Measurements from ENCODE around the gene SCARB1.

Gene SCARB1

DNA sequence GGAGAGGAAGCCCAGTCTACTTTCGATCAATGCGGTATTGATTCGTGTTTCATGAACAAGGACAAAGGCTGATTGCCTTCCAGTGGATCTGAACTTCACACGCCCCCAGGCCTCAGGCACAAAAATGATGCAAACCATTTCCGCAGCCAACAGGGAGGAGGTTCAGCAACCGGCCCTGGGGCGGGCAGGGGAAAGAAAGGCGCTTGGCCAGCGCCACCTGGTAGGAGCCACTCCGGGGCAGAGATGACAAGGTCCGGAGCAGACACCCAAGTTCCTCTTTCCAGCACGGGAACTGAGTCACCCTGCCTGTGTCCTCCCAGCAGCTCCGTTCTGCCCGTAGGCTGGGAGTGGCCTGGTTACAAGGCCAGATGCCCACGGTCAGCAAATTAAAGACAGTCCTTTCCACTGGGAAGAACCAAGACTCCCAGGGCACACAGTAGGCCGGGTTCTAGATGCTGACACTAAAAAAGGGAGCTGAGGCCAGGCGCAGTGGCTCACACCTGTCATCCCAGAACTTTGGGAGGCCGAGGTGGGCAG, 136.3 kb downstream of the SCARB1 start:
- Histone ChIP-seq H3K4me3 (ENCODE audit: low read depth, low read length) (no peak overlapping the region), H3K27ac (ENCODE audit: extremely low read depth, low read depth, low read length) (no peak overlapping the region), H3K4me1 (ENCODE audit: control insufficient read depth, insufficient read depth, low read length) (no peaks in the 10 kb centered on the region), H3K9me3 (ENCODE audit: control insufficient read depth, insufficient read depth, low read depth, low read length) (no peaks in the 10 kb centered on the region), H3K36me3 (ENCODE audit: control insufficient read depth in 2 of 2, insufficient read depth in 1 of 2, low read length in 2 of 2) (no peaks in the 10 kb centered on the region)
- TF ChIP-seq ZNF518A (tag by site-specific recombination; conservative IDR thresholded peaks at IDR 0.05; ENCODE audit: low read depth) (no peak), ZNF549 (tag by site-specific recombination; IDR thresholded peaks at IDR 0.05) (no peak), ZNF114 (tag by site-specific recombination; IDR thresholded peaks at IDR 0.05) (no peak), ZNF112 (tag by site-specific recombination; IDR thresholded peaks at IDR 0.05) (no peak), EGR2 (tag by site-specific recombination; IDR thresholded peaks at IDR 0.05; ENCODE audit: low read depth) (no peak), BCL6B (tag by site-specific recombination; IDR thresholded peaks at IDR 0.05) (no peak), GLI2 (tag by site-specific recombination; IDR thresholded peaks at IDR 0.05; ENCODE audit: borderline replicate concordance, low read depth) (no peak), ZNF133 (tag by site-specific recombination; IDR thresholded peaks at IDR 0.05) (no peak), WT1 (tag by site-specific recombination; IDR thresholded peaks at IDR 0.05) (no peak), ZNF37A (tag by site-specific recombination; IDR thresholded peaks at IDR 0.05) (no peak), ZBTB17 (tag by site-specific recombination; IDR thresholded peaks at IDR 0.05) (no peak), ZNF692 (tag by site-specific recombination; IDR thresholded peaks at IDR 0.05) (no peak)
- TF ChIP-seq, protein P1, sequence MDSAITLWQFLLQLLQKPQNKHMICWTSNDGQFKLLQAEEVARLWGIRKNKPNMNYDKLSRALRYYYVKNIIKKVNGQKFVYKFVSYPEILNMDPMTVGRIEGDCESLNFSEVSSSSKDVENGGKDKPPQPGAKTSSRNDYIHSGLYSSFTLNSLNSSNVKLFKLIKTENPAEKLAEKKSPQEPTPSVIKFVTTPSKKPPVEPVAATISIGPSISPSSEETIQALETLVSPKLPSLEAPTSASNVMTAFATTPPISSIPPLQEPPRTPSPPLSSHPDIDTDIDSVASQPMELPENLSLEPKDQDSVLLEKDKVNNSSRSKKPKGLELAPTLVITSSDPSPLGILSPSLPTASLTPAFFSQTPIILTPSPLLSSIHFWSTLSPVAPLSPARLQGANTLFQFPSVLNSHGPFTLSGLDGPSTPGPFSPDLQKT (IDR thresholded peaks at IDR 0.05; ENCODE audit: borderline replicate concordance, low read depth, low read length): no peak
- TF ChIP-seq, protein P2, sequence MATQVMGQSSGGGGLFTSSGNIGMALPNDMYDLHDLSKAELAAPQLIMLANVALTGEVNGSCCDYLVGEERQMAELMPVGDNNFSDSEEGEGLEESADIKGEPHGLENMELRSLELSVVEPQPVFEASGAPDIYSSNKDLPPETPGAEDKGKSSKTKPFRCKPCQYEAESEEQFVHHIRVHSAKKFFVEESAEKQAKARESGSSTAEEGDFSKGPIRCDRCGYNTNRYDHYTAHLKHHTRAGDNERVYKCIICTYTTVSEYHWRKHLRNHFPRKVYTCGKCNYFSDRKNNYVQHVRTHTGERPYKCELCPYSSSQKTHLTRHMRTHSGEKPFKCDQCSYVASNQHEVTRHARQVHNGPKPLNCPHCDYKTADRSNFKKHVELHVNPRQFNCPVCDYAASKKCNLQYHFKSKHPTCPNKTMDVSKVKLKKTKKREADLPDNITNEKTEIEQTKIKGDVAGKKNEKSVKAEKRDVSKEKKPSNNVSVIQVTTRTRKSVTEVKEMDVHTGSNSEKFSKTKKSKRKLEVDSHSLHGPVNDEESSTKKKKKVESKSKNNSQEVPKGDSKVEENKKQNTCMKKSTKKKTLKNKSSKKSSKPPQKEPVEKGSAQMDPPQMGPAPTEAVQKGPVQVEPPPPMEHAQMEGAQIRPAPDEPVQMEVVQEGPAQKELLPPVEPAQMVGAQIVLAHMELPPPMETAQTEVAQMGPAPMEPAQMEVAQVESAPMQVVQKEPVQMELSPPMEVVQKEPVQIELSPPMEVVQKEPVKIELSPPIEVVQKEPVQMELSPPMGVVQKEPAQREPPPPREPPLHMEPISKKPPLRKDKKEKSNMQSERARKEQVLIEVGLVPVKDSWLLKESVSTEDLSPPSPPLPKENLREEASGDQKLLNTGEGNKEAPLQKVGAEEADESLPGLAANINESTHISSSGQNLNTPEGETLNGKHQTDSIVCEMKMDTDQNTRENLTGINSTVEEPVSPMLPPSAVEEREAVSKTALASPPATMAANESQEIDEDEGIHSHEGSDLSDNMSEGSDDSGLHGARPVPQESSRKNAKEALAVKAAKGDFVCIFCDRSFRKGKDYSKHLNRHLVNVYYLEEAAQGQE (tag by site-specific recombination; IDR thresholded peaks at IDR 0.05): no peak
- TF ChIP-seq, protein P3, sequence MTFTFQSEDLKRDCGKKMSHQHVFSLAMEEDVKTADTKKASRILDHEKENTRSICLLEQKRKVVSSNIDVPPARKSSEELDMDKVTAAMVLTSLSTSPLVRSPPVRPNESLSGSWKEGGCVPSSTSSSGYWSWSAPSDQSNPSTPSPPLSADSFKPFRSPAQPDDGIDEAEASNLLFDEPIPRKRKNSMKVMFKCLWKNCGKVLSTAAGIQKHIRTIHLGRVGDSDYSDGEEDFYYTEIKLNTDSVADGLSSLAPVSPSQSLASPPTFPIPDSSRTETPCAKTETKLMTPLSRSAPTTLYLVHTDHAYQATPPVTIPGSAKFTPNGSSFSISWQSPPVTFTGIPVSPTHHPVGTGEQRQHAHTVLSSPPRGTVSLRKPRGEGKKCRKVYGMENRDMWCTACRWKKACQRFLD (tag by site-specific recombination; IDR thresholded peaks at IDR 0.05): no peak
- POLR2A ChIA-PET: no interaction called here
- CTCF ChIA-PET: no interaction called here
